ENCODE data around the gene TOX2.

TOX2 gene, protein sequence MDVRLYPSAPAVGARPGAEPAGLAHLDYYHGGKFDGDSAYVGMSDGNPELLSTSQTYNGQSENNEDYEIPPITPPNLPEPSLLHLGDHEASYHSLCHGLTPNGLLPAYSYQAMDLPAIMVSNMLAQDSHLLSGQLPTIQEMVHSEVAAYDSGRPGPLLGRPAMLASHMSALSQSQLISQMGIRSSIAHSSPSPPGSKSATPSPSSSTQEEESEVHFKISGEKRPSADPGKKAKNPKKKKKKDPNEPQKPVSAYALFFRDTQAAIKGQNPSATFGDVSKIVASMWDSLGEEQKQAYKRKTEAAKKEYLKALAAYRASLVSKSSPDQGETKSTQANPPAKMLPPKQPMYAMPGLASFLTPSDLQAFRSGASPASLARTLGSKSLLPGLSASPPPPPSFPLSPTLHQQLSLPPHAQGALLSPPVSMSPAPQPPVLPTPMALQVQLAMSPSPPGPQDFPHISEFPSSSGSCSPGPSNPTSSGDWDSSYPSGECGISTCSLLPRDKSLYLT

DNA sequence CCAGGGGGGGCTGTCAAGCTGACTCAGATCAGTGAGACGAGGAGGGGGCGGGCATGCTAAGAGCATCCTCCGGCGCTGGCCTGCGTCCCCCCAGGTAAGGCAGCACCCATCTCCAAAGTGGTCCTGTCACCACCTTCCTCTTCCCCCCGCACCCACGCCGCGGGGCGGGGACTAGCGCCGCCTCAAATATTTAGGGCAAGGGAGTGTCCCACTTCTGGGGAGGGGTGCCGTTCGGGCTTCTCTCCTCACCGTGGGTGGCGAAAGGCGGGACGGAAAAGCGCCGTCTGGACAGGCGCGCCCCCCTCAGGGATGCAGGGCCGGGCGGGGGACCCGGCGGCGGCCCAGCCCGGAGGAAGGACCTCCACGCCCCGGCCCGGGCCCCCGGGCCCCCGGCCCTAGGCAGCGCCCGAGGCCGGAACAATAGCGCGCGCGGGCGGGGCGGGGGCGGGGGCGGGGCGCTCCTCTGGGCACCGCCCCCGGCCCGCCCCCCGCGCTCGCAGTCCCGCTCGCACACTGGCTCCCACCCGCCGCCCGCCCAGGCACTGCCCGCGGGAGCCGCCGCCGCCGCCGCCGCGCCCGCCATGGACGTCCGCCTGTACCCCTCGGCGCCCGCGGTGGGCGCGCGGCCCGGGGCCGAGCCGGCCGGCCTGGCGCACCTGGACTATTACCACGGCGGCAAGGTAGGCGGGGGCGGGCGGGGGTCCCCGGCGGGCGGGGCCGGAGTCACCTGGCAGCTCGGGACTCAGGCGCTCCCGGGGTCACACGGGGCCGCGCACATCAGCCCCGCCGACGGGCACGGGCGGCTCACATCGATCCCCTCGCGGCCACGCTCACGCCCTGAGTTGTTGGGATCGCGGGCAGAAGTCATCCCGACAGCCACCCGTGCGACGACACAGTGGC is at the start of gene TOX2:
Gene TOX2 (plus strand): TSS at position 542 of the 900 bp plus-strand sequence. CDS start 40 bp downstream, at position 582.
- peak; percentile 45 for DNase-seq

DNA sequence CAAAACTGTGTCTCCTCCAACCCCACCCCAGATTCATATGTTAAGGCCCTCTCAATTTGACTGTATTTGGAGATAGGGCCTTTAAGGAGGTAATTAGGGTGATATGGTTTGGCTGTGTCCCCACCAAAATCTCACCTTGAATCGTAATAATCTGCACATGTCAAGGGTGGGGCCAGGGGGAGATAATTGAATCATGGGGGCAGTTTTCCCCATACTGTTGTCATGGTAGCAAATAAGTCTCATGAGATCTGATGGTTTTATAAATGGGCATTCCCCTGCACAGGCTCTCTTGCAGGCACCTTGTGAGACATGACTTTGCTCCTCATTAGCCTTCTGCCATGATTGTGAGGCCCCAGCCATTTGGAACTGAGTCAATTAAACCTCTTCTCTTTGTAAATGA is 46.6 kb upstream of the TOX2 start:
- no peak for DNase-seq

DNA sequence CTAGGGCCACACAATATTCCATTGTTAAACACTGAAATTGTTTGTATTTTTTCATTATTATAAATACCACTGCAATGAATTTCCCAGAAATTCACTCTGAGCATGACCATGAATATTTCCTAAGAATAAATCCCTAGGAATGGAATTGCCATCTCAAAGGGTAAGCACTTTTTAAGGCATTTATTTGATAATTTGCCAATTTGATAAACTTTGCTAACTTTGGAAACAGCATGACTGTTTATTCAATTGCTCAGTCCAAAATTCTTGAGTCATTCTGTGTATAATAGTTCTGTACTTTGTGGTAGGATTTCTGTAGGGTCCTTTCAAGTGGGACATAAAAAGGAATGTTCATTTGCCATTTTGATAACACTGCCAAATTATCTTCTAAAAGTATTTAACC is 44.2 kb upstream of the TOX2 start:
- DNase-seq = no peak

DNA sequence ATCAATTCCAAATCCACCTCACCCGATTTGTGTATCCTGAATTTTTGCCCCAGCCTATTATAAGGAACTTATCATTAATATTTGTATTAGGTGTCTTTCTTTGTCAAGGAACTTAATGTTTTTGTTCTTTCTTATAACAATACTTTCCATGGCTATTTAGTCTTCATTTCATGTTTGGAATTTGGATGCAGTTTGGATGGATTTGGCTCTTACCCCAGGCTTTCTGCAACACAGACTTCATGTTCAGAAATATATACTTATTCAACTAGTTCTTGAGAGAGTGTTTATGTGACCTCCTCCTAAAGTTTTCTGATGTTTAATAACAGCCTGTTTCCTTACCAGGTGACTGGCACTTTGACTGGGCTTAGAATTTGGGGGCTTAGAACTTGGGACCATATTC is 35.9 kb upstream of the TOX2 start:
- DNase-seq = no peak

DNA sequence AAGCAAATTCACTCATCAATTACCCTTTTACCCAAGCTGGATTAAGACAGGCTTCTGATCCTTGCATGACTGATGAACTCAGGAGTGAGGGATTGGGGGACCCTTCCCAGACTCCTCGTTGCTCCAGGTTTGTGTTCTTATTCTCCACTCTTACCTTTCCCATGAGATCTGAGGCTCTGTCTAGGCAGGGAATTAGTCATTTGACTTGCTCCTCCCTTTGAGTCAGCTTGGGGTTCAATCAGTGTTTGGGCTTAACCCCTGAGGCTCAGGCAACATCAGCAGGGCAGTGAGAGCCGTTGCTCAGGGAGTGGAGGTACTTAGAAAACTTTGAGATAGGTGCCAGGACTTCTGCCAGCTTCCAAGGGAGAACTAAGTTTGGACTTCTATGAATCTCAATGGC is 20.7 kb upstream of the TOX2 start:
- no peak for DNase-seq

DNA sequence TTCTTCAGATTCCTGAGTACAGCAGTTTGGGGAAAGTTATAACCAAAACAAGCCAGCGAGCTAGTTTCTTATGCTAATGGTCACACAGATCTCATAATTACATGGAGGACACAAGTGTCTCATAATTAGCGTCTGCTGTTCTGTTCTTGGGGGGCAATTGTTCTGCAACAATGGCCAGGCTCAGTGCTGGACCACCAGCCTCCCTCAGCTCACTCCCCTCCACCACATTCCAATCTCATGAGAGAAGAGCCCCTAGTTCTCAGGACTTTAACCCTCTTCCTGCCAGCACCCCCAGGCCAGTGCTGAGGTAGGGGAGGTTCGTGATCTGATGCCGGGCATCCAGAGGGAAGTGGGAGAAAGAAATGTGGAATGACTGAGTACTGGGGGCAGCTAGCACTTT is 20.2 kb upstream of the TOX2 start:
- no peak for DNase-seq

DNA sequence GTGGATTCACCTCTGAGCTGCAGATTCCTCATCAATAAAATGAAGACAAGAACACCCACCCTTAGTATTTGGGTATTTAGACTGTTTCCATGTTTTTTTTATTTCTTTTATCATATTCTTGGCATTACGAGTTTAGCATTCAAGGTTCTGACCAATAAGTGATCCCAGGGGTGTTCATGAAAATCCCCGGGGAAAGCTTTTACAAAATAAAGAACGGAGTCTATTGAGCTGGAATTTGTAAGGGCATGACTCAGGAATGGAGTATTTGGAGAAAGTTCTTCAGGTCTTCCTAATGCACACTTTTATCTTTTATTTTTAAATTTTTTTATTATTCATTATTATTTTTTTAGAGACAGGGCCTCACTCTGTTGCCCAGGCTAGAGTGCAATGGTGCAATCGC is 19.4 kb upstream of the TOX2 start:
- no peak for DNase-seq

DNA sequence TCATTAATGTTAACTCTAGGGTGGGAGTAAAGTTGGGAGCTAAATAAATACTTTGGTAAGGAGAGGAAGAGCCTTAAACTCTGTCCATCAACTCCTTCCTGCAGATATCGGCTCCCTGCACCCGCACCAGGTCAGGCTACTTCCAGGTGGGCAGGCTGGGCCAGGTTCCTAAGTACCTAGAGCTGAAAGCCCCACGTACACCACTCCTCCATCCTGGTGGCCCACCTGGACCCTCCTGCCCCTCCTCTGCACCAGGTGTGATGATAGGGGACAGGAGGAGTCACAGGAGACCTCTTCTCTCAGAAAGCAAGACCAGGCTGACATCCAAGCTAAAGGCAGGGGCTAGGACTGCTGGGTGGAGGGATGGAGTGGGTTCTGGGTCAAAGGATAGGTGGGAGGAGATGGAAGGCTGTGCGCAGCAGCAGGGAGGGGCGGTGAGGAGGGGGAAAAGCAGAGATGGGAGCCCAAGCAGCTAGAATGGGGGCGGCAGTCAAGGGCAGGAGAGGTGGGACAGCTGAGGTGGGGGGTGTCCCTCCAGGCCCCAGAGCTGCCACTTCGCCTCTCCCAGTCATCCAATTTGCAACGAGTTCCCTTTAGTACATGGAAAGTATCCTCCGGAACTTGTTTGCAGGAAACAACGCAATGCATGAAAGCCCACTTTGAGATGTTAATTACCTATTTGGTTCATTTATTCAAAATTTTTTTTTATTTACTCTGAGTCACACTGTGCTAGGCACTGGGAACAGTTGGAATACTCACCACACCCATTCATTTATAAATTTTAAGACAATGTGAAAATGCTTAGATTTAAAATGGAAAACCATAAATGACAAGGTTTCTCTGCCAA is 15.2 kb upstream of the TOX2 start:
- no peak for DNase-seq

DNA sequence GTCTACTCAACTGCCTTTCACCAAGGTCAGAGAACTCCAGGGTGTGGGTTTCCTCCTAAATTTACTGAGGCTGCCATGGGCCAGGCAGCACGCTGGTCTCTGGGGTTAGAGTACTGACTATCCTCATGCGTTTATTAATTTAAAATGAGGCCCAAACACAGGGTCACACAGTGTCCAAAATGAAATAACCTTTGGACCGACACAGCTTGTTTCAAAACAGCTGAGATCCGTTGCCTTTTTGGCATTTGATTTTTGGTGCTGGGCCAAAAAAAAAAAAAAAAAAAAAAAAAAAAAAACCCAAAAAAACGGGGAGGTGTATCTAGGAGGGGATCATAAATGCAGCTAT is 14.6 kb upstream of the TOX2 start:
- DNase-seq = no peak

DNA sequence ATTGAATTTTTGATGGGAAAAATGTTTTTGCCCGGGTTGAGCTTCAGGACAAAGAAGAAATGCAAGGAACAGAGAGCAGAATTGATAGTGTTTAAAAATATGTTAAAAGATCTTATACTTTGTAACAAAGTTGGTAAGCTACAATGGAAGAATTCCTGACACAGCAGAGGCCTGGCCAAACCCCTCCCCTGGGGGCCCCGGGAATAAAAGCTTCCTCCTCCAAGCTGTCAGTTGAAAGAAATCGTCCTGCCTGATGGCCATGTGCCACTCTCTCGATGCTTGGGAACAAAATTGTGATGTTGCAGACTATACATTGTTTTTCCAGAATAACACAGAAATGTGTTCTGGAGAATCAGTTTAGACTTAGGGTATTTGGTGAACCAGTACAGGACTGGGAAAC is 14.2 kb upstream of the TOX2 start:
- DNase-seq = no peak

DNA sequence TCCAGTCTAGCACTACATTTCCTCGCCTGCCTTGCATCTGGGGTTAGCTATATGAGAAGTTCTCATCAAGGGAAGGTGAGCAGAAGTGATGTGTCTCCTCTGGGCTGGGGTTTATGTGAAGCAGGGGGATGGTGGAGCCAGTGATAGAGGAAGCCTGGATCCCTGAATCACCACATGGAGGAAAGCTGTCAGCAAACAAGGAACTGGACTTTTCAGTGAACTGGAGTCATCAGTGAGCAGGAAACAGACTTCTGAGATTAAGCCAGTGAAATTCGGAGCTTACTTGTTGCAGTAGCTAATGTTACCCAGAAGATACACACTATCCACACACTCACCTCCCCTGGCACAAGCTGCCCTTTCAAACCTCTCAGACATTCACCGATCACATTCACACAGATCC is 13.4 kb upstream of the TOX2 start:
- no peak for DNase-seq

DNA sequence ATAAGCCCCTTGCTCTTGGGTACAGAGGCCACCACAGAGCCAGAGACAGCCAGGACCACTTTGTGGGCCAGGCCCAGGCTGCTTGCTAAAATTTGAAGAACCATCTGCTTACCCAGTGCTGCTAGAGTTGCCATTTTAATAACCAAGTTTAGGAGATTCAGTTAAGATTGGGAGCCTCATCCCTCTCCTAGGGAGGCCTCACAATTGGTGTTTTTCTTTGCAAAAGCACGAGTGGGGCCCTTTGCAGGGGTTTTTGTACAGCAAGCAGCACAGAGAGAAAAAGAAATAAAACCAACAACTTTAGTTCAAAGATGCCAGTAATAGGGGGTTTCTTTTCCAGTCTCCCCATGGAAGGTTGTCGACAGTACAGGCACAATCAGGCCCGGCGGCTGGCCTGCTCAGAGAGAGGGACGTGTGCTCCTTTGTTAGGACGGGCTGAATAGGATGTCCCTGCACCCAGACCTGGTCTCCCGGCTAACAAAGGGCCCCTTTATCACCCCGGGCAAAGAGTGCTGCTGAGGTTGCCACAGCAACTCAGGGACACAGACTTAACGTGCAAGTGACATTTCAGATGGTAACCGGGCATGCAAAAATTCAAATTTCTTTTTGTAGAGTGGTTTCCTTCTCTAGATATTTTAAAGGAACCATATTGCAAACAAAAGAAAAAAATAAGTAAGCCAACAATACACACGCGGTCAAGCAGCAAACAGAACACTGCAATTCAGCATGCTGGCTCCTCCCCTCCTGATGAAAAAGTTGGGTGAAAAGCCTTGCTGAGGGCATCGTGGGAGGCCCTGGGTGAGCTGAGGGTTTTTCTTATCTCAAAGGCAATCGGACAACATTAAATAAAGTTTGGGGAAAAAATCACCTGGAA is 10.5 kb upstream of the TOX2 start:
- no peak for DNase-seq

DNA sequence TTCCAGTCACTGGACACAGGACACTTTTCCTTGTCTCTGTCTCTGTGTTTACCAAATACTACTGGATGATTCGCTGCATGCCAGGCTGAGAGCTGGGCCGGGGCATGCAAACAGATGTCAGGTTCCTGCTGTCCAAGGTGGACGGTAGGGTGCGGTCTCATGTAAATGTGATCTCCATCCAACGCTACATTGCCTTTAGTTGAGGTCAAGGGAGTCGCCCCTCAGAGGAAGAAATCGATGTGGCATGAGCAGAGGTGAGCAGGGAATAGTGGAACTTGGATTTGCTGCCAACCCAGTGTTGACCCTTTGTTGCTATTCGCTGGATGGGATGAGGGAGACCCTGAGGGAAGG is 9.8 kb upstream of the TOX2 start:
- DNase-seq = no peak

DNA sequence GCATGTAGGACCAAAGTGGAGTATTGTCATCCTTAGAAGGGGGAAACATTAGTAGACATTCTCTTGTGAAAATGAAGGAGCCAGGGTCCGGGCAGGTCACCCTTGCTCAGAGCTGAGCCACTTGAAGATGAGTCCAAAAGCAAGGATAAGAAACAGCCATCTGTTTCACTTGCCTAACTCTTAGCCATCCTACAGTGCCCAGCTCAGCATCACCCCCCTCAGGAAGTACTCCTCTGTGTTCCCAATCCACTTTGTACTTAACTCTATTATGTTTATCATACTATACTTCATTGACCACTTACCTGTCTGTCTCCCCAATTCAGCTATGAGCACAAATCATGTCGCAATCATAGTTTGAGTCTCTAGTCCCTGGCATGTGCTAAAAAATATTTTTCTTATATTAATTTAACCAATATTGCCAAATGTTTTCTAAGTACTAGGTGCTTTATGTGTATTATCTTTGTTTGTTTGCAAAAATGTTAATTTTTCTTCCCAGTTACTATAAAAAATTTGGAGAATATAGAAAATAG is 8.1 kb upstream of the TOX2 start:
- no peak for DNase-seq

DNA sequence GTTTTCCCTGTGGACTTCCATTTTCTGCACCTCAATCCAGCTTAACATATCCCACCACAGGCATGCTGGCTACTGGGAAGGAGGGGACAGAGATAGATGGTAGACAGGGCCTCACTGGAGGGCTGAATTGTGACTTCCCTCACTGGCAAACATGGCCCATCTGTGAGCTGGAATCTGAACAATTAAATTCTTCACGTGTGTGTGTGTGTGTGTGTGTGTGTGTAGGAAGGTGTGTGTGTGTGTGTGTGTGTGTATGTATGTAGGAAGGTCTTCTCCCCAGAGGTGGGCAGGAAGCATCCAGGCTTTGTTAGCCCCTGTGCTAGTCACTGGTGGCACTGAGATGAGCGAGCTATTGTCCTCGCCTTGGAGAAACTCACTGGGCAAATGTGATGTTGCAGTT is 5.4 kb upstream of the TOX2 start:
- DNase-seq = no peak

DNA sequence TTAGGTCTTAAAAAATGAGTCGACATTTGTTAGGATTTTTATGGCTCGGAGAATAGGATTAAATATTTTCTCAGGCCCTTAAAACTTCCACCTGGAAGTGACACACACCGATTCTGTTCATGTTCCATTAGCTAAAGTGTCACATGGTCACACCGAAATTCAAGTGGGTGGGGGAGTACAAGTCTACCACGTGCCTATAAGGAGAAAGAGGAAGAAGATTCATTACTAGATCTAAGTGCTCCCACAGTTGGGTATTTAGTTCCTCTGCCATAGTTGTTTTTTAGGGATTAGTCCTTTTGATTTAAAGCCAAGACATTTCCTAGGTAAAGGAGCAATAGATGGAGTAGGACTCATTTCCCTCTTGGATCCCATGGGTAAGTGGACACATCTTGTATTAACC is 4.9 kb upstream of the TOX2 start:
- no peak for DNase-seq

DNA sequence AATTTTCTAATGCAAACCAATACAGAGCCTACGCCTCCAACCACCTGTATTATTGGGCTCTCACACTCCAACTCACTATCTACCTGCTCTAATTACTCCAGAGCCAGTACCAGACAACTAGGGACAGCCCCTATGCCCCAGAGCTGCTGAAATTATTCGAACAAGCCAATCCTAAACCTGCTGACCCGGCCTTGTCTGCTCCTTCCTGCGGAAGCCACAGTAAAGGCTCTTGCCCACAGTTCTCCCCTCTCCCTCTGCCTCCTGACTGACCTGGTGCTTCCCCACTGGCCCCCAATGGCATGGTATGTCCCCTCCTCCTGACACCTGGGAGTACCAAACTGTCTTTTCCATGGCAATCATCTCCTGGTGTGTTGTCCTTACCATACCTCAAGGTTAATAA is 4.1 kb upstream of the TOX2 start:
- no peak for DNase-seq

DNA sequence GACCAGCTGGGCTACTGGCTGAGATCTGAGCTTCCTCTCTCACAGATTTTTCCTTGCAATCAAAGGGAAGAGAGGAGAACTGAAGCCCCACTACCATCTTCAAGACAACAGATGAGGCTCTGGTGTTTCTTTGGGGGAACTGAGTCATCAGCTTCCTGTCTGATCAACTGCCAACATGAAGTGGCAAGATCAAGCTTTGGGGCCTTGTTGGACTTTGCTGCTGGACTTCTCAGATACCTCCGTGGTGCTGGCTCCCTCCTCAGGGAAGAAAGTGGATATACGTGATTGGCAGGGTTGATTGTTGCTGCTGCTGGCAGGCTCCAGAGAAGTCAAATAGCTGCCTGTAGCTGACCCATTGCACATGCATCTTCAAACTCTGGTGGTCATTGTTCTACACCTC is 3.6 kb upstream of the TOX2 start:
- DNase-seq = no peak

DNA sequence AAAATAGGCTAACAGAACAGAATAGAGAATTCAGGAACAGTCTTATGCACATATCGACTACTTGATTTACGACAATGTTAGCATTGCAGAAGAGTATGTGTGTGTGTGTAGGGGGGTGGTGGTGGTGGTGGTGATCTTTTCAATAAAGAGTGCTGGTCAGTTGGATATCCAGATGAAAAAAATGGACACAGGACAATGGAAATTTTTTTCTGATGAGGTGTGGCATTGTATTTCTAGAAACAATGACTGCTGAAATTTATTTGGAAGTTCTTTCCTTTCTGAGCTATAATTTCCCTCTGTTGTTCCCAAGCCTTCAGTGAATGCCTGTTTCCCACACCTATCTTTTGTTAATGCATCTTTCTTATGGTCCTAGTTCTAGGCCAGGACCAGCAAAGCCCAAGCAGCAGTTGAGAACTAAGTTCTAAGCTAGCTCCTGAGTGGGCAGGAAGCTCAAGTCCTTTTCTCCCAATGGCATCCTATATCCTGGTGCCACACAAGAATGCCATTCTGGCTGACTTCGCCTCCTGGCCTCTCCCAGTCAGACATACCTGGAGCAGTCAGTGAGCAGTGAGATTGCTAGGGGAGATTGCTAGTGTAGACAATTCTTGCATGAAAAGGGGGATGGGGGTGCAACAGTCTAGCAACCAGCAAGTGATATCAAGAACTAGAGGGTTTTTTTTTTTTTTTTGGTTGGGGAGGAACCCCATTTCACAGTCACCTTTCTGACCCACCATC is 1.2 kb upstream of the TOX2 start:
- DNase-seq = no peak

DNA sequence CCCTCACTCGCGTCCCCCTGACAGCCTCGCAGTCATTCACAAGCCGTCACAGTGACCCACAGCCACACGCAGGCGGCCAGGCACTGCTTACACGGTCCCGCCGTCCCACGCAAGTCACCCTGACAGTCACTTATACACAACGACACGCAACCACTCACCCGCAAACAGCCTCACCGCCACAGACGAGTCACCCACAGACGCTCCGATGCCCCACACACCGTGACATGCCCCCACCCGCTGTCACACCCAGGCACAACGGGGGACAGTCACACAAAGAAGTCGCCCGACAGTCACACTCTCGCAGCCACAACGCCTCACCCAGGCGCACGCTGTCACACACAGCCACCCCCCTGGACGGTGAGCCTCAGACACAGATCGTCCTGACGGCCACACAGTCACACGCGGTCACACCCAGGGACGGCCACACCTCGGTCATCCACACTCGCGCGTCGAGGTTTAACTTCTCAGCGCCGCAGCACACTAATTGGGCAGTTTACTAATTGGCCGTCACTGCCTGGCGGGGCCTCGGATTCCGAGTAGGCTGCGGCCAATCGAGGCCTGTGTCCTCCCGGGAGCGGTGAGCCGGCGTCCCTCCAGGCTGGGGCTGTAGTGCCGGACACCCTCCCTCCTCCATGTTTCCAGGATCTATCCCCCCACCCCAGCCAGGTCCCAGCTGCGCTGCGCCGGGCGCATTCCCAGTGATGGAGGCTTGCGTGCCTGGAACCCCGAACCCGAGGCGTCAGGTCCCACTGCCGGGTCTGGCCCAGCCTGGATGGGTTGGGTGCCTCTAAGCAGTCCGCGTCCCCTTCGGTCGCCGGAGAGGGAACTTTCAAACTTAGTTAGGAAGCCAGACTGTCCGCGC is 790 bp downstream of the TOX2 start:
- peak; percentile 60 for DNase-seq

Measured in activated CD4-positive, CD25-positive, alpha-beta regulatory T cell treated with anti-CD3 and anti-CD28 coated beads, Interleukin-2, amount 50 U/mL, for 72 hours (primary cell).